GM18508 (cell line): Measurements from ENCODE around the gene RORB.

Experiments
- ATAC-seq: cut with Tn5 transposase; IDR thresholded peaks from one replicate; pipeline ENCODE4 v1.9.1; 2021; ENCODE audit warnings: moderate number of reproducible peaks; ENCODE audit not compliant: insufficient read depth, unreplicated experiment

Gene RORB

GRCh38 chr9:74577956-74578355, 80.8 kb downstream of the RORB start:
- ATAC-seq, result no peak

- ATAC-seq, result peak; percentile 63
Observed at GRCh38 chr9:74589576-74589975, 92.4 kb downstream of the RORB start.

GRCh38 chr9:74595286-74595685, 98.2 kb downstream of the RORB start:
- ATAC-seq, result no peak

- ATAC-seq, result no peak
Observed at GRCh38 chr9:74598874-74599273, 101.7 kb downstream of the RORB start.

GRCh38 chr9:74609671-74610405, 112.7 kb downstream of the RORB start:
- peak; percentile 25 for ATAC-seq

- peak; percentile 55 for ATAC-seq
Observed at GRCh38 chr9:74610523-74611061, 113.5 kb downstream of the RORB start.

GRCh38 chr9:74630228-74630627, 133.1 kb downstream of the RORB start:
- ATAC-seq, result no peak

GRCh38 chr9:74639112-74639511, 142.0 kb downstream of the RORB start:
- no peak for ATAC-seq

GRCh38 chr9:74642376-74642775, 145.2 kb downstream of the RORB start:
- no peak for ATAC-seq

- ATAC-seq, result no peak
Observed at GRCh38 chr9:74643303-74643923, 146.3 kb downstream of the RORB start.

GRCh38 chr9:74644023-74644422, 146.9 kb downstream of the RORB start:
- no peak for ATAC-seq

- ATAC-seq, result peak; percentile 61
Observed at GRCh38 chr9:74645007-74645639, 148.0 kb downstream of the RORB start.

GRCh38 chr9:74653410-74654080, 156.4 kb downstream of the RORB start:
- ATAC-seq, result no peak

GRCh38 chr9:74662674-74663073, 165.5 kb downstream of the RORB start:
- ATAC-seq, result no peak

- no peak for ATAC-seq
Observed at GRCh38 chr9:74663439-74663838, 166.3 kb downstream of the RORB start.

- no peak for ATAC-seq
Observed at GRCh38 chr9:74666625-74667316, 169.6 kb downstream of the RORB start.

GRCh38 chr9:74672237-74672636, 175.1 kb downstream of the RORB start:
- no peak for ATAC-seq

- no peak for ATAC-seq
Observed at GRCh38 chr9:74674077-74674476, 176.9 kb downstream of the RORB start.

- no peak for ATAC-seq
Observed at GRCh38 chr9:74681906-74682305, 184.8 kb downstream of the RORB start.

GRCh38 chr9:74683322-74683721, 186.2 kb downstream of the RORB start:
- no peak for ATAC-seq
